ENCODE data around the gene FFAR1.

The FFAR1 gene

DNA sequence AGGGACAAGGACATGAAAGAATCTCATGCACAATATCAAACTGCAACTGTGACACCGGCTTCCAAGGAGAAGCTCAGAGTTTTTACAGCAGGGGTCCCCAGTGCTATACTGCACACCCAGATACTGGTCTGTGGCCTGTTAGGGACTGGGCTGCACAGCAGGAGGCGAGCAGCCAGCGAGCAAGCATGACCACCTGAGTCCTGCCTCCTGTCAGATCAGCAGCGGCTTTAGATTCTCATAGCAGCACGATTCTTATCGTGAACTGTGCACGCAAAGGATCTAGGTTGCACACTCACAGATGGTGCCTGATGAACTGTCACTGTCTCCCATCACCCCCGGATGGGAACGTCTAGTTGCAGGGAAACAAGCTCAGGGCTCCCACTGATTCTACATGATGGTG, 31.8 kb upstream of the FFAR1 start:
- no peak for DNase-seq (ENCODE audit: low read depth)

DNA sequence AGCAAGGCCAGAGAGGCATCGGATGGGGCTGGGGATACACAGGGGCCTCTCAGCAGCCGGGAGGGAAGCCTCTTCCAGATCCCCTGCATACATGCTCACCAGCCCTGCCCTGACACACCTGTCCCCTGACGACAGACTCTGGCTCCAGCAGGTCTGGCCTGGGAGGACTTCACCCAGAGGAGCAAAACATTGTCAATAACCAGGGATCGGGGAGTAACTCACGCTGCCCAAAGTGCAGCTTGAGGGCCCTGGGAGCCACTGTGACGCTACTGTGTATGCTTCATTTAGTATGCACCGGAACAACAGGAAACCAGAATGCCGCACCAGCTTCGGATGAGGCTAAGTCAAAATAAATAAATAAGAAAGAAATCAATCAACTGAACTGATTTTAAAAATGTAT, 31.1 kb upstream of the FFAR1 start:
- DNase-seq (ENCODE audit: low read depth) = no peak

DNA sequence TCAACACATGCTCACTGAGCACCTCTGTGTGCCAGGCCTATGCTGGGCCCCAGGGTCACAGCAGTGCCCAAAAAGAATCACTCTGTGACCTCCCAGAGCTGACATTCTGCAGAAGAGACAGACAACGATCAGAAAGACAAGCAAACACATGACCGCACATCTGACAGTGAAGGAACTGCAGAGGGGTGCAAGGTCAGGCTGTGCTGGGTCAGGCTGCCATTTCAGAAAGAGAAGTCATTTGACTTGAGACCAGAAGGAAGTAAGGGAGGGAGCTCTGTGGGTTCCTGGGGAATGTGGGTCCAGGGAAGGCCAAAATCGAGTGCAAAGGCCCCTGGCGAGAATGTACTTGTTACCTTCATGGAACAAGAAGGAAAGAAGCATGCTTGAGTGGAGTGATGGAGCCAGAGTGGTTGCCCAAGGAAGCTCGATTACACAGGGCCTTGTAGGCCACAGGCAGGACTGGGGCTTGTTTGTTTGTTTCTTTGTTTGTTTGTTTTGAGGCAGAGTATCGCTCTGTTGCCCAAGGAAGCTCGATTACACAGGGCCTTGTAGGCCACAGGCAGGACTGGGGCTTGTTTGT, 30.1 kb upstream of the FFAR1 start:
- no peak for DNase-seq (ENCODE audit: low read depth)

DNA sequence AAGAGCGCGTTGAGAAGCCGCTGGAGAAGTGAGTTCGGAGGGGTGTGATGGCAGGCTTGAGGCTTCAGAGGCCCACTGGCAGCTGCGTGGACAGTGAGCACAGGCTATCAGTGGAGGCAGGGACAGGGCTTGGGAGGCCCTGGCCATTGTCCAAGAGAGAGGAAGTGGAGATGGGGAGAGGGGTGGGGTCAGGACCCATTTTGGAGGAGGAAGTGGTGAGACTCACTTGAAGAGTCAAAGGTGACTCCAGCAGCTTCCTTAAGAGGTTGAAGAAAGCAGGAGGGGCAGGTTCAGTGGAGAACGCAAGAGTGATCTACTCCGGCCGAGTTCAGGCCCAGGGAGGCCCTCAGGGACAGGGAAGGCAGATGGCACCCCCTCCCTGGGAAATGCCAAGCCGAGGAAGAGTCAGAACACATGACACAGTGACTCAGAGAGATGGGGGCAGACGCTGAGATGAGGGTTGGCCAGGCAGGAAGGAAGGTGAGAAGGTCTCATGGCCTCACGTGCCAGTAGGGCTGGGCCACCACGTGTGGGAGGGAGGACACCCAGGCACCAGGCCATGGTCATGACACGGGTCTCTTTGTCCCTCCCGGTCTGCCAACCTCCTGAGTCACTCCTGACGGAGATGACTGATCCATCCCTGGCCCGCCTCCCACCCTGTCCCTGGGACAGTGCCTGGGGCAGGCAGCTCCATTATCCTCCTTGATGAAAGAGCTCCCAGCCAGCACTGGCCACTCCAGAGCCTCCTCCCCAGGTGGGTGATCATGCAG, 28.8 kb upstream of the FFAR1 start:
- DNase-seq (ENCODE audit: low read depth) = peak; percentile 95

DNA sequence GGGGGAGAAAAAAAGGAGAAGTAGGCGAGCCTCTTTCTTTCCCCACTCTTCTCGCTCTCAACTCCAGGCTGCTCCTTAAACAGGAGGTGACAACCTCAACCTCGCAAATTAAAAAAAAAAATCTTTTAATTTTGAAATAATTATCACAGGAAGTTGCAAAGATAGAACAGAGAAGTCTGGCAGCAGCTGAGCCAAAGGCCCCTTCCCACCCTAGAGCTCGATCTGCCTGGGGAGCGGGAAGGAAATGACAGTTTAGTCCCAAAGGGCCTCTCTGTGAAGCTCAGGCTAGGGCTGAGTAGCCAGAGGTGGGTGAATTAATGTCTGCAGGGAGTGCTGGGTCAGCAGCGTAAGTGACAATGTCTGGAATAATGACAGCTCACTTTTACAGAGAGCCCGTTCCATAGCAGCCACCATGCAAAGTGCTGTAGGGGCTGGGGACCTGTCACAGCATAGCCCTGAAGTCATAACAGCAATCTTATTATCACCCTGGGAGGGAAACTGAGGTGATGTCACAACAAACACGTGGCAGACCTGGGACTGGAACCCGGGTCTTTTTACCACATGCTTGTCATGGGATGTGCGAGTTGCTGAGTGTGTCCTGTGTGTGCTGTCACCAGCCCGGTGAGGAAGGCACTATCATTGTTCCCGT, 27.5 kb upstream of the FFAR1 start:
- no peak for DNase-seq (ENCODE audit: low read depth)

DNA sequence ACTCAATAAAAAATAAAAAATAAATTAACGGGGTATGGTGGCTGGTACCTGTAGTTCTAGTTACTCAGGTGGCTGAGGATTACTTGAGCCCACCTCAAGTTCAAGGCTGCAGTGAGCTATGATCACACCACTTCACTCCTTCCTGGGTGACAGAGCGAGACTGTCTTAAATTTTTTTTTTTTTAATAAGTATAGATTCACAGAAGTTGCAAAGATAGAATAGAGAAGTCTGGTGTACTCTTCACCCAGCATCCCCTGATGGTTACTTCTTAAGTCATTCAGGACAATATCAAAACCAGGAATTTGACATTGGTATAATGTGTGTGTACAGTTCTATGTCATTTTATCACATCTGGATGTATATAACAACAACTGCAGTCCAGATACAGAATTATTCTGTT, 26.4 kb upstream of the FFAR1 start:
- DNase-seq (ENCODE audit: low read depth) = no peak

DNA sequence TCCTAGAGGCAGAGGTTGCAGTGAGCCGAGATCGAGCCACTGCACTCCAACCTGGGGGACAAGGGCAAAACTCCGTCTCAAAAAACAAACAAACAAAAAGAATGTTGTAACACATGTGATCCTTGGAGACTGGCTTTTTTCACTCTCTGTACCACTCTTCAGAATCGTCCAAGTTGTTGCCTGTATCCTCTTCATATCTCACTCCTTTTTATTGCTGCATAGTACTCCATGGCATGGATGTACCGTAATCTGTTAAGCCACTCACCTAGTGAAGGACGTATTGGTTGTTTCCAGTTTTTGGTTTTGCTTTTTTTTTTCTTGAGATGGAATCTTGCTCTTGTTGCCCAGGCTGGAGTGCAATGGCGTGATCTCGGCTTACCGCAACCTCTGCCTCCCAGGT, 25.7 kb upstream of the FFAR1 start:
- DNase-seq (ENCODE audit: low read depth) = no peak

DNA sequence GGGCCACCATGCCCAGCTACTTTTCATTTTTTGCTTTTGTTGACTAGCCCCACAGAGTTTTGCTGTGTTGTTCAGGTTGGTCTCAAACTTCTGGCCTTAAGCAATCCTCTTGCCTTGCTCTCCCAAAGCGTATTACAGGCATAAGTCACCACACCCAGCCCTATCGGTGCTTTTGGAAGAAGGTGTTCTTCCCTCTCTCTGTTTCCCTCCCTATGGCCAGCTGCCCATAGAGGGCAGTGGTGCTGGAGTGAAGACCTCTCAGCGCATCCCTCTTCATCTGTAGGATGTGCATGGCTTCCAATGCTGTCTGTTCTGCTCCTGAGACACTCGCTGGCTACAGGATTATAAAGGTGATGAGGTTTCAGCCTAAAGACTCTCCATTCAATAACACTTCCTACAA, 20.1 kb upstream of the FFAR1 start:
- DNase-seq (ENCODE audit: low read depth) = no peak

DNA sequence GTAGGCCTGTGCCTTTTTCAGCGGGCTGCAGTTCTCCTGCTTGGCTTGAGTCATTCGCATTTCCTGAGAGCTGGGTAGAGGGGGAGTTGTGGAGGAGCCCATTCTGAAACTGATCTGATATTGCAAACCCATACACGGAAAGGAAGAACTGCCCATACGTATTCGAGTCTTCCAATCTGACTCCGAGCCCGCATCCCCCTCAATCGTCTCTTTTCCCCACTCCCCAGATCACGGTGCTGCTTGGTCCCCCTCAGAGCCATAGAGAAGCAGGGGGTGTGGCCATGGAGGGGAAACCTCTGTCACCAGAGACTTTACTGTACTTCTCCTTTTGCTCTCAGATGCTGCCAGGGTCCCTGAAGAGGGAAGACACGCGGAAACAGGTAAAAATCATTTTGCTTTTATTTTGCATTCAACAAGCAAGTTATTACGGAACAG, 18.8 kb upstream of the FFAR1 start, which contains the start of gene CD22:
Gene CD22 (plus strand): TSS at position 337 of the 435 bp plus-strand sequence. CDS start 2,854 bp downstream, outside the sequence.
- no peak for DNase-seq (ENCODE audit: low read depth)

DNA sequence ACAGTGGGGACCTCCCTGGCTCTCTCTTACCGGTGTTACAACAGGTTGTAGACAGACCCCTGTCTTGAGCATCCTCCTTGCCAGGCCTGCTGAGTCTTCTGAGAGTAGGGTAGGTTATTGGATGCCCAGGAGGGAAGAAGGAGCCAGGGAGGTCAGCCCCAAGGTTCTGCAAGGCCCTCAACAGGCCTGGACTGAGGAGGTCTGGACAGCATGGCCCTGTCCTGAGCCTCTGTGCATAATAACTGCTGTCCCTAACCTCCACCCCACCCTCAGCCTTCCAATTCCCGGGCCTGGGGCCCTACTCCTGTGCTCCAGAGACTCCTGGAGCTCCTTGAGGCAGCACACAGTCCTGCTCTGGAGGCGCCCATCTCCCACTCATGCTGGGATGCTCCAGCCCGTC, 18.4 kb upstream of the FFAR1 start:
- DNase-seq (ENCODE audit: low read depth) = no peak

DNA sequence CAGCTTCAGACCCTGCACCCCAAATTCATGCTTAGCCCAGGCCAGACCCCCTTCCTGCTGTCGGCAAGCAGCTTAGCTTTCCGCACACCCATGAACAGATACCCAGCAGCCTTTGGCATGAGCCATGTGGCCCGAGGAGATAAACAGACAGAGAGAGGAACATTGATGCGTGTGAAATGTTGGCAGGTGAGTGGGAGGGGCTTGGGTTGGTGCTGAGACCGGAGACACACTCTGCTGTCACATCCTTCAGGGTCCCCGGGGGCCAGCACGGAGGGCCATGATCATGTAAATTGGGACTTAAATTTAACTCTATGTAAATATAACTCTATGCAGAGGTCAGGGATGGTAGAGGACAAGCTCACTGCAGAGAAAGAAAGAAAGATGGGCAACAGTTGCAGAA, 17.2 kb upstream of the FFAR1 start:
- DNase-seq (ENCODE audit: low read depth) = no peak

DNA sequence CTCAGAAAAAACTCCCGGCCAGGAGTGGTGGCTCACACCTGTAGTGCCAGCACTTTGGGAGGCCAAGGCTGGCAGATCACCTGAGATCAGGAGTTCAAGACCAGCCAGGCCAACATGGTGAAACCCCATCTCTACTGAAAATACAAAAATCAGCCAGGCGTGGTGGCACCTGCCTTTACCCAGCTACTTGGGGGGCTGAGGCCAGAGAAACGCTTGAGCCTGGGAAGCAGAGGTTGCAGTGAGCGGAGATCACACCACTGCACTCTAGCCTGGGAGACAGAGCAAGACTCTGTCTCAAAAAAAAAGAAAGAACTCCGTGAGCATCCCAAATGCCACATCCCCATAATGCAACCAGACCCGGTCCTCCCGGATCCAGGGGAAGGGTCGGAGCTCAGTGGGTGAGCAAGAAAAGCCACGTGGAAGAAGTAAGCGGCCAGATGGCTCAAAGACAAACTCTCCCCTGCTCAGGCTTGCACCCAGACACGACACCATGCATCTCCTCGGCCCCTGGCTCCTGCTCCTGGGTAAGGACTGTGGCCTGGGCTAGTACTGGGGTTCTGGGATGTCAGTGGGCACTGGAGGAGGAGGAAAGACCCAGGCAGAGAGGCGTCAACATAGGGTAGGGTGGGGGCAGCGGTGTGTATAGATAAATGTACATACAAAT, 16.0 kb upstream of the FFAR1 start:
- DNase-seq (ENCODE audit: low read depth) = no peak

DNA sequence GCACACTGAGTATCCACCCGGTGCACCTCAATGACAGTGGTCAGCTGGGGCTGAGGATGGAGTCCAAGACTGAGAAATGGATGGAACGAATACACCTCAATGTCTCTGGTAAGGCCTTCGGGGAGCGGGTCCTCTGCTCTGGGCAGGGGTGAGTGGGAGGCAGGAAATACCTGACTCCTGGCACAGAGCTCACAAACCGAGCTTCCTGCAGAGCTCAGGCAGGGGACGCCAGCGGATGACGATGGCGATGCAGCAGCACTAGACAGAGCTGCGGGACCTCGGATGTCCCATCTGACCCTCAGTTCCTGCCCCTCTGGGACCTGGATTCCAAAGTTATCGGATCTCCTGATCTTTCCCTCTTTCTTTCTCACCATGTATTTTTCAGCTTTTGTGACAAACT, 14.9 kb upstream of the FFAR1 start:
- DNase-seq (ENCODE audit: low read depth) = no peak

DNA sequence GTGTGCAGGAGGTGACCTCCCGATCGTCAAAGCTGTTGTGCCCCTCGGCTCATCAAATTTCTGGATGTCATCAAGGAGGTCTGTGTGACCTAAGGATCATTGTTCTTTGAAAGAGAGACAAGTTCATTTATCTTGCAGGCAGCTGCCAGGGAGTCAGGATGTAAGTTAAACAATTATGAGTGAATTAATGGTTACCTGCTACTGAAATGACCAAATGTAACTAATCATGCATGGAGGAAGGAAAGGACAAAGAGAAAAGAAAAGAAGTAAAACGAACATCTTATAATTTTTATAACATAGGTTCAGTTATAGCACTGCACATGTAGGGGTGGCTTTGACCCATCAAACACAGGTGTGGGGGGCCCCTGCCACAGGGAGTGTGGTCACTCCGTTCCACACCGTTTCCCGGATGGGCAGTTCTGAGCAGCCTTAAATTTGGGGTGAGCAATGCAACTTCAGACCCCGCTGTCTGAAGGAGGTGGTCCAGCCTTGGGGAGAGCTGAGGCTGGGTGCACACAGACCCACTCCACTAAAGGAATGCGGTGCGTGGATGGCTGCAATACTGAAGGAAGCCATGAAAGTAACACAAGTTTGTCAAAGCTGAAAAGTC, 13.5 kb upstream of the FFAR1 start:
- no peak for DNase-seq (ENCODE audit: low read depth)

DNA sequence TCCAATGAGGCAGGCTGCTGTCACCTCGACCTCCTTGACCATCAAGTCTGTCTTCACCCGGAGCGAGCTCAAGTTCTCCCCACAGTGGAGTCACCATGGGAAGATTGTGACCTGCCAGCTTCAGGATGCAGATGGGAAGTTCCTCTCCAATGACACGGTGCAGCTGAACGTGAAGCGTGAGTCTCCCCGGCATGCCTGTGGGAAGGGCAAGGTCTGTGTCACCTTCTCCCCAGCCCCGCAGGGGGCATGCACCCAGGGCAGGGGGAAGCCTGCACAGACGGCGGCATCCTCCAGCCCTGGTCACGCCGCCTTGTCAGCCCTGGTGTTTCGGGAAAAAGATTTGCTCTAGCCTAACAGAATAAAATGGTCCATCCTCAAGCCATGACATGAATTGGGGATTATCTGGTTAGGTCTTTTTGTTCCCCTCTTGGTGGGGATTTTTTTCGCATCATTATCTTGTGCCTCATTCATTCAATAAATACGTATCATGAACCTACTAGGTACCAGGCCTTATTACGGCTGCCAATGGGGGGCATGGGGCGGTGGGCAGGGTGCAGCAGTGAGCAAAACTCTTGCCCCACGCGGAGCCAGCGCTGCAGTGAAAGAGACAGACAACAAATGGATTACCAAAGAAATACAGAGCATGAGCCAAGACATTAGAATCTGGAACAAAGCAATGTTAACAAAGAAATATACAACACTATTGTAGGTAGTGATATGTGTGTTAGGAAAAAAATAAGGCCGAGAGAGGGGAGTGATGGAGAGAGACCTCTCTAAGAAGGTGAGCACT, 11.3 kb upstream of the FFAR1 start:
- no peak for DNase-seq (ENCODE audit: low read depth)

DNA sequence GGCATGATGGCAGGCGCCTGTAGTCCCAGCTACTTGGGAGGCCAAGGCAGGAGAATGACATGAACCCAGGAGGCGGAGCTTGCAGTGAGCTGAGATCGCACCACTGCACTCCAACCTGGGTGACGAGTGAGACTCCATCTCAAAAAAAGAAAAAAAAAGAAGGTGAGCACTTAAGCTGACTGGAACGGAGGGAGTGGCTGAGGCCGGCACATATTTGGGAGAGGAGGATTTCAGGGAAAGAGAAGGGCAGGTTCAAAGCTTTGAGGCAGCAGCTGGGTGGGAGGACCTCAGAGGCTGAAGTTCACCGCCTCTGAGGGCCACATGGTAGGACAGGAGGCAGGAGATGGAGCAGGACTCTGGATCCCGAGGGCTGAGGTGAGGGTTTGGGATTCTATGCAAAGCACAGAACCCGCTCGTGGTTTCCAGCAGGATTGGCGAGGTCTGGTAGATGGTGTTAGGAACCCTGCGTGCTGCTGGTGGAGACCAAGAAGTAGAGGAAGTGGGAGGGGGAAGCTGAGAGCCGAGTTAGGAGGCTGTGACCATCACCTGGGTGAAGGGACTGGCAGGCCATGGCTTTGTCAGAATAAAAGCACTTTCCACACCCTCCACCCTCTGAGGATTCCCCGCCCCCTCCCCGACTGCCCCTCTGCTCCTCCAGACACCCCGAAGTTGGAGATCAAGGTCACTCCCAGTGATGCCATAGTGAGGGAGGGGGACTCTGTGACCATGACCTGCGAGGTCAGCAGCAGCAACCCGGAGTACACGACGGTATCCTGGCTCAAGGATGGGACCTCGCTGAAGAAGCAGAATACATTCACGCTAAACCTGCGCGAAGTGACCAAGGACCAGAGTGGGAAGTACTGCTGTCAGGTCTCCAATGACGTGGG, 10.4 kb upstream of the FFAR1 start:
- DNase-seq (ENCODE audit: low read depth) = no peak

DNA sequence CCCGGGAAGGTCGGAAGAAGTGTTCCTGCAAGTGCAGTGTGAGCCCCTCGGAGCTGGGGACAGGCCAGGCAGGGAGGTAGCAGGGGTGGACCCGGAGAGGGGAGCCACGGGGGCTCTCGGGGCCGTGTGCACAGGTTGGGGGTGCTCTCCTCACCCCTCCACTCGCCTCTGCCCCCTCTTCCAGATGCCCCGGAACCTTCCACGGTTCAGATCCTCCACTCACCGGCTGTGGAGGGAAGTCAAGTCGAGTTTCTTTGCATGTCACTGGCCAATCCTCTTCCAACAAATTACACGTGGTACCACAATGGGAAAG, 9.8 kb upstream of the FFAR1 start:
- no peak for DNase-seq (ENCODE audit: low read depth)

DNA sequence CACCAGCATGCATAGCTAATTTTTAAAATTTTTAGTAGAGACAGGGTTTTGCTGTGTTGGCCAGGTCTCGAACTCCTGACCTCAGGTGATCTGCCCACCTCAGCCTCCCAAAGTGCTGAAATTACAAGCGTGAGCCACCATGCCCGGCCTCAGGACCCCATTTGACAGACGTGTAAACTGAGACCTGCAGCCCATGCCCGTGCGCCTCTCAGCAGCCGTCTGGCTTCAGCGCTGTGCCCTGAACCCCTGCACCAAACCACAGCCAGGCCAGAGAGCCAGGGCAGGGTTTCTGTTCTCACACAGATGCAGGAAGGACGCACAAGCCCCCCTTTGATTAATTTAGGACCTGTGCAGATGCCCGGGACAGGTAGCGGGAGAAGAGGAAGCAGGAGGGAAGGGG, 7.3 kb upstream of the FFAR1 start:
- no peak for DNase-seq (ENCODE audit: low read depth)

DNA sequence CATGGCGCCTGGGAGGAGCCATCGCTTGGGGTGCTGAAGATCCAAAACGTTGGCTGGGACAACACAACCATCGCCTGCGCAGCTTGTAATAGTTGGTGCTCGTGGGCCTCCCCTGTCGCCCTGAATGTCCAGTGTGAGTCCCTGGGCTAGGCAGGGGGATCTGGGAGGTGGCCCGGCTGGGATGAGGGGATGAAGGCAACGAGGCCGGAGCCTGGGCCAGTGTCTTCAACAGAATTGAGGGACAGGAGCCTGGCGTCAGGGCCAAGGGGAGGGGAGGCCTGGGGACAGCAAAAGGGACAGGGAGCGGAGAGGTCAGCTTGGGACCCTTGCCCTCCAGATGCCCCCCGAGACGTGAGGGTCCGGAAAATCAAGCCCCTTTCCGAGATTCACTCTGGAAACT, 6.7 kb upstream of the FFAR1 start:
- no peak for DNase-seq (ENCODE audit: low read depth)

DNA sequence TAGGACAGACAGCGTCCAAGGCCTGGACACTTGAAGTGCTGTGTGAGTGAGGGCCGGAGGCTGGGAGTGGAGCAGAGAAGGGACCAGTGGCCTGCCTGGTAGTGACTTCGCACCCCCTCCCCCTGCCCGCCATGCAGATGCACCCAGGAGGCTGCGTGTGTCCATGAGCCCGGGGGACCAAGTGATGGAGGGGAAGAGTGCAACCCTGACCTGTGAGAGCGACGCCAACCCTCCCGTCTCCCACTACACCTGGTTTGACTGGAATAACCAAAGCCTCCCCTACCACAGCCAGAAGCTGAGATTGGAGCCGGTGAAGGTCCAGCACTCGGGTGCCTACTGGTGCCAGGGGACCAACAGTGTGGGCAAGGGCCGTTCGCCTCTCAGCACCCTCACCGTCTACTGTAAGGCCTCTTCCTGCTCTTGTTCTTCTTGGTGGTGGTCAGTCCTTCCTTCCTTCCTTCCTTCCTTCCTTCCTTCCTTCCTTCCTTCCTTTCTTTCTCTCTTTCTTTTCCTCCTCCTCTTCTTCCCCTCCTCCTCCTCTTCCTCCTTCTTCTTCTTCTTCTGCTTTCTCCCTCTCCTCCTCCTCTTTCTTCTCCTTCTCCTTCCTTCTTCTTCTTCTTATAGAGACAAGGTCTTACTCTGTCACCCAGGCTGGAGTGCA, 6.0 kb upstream of the FFAR1 start:
- DNase-seq (ENCODE audit: low read depth) = no peak

Data from HS-5 (cell line).